GM23338 (cell line): Measurements from ENCODE around the gene VSIR. TPM values are rescaled to one million over a fixed set of nuclear protein-coding genes. Genes with fewer than 3 reads are reported as not detected.

Experiments
- ATAC-seq: fragments of 200-7000 bp; cut with Tn5 transposase; 3 replicates; pipeline ENCODE4 v1.9.1; 2020
- DNase-seq: peaks from one replicate; pipeline ENCODE4 v3.0.0-alpha.2; 2015; ENCODE audit warnings: low spot score
- H2AFZ ChIP-seq: fragments of 200-600 bp; sonication (generic); 2 replicates; pipeline ENCODE4 v1.8.0; 2016; ENCODE audit warnings: antibody characterized with exemption, mild to moderate bottlenecking, moderate library complexity
- H3F3A ChIP-seq: fragments of 200-600 bp; sonication (generic); replicated peaks from 2 replicates; pipeline ENCODE4 v1.8.0; 2017; ENCODE audit warnings: antibody characterized with exemption, mixed run types, low read depth
- H3K27ac ChIP-seq: fragments of 200-600 bp; sonication (generic); 2 replicates; pipeline ENCODE4 v1.6.1; 2016; ENCODE audit warnings: low read depth
- H3K27me3 ChIP-seq: fragments of 200-600 bp; sonication (generic); 2 replicates; pipeline ENCODE4 v1.8.0; 2016; ENCODE audit warnings: mild to moderate bottlenecking, mixed run types, moderate library complexity; ENCODE audit not compliant: insufficient read depth
- H3K36me3 ChIP-seq: fragments of 200-600 bp; sonication (generic); 2 replicates; pipeline ENCODE4 v1.8.0; 2016; ENCODE audit warnings: mild to moderate bottlenecking; ENCODE audit not compliant: insufficient read depth
- H3K4me1 ChIP-seq: fragments of 200-600 bp; sonication (generic); 2 replicates; pipeline ENCODE4 v1.8.0; 2016; ENCODE audit warnings: mild to moderate bottlenecking, moderate library complexity; ENCODE audit not compliant: insufficient read depth
- H3K4me2 ChIP-seq: fragments of 200-600 bp; sonication (generic); 2 replicates; pipeline ENCODE4 v1.7.1; 2017; ENCODE audit warnings: mixed run types
- H3K4me3 ChIP-seq: fragments of 200-600 bp; sonication (generic); 2 replicates; pipeline ENCODE4 v1.6.1; 2016; ENCODE audit warnings: mixed run types
- H3K79me2 ChIP-seq: fragments of 200-600 bp; sonication (generic); replicated peaks from 2 replicates; pipeline ENCODE4 v1.8.0; 2017; ENCODE audit warnings: mild to moderate bottlenecking; ENCODE audit not compliant: insufficient read depth
- H3K9me2 ChIP-seq: fragments of 200-600 bp; sonication (generic); 2 replicates; pipeline ENCODE4 v1.8.0; 2017; ENCODE audit not compliant: insufficient read depth
- H4K20me1 ChIP-seq: fragments of 200-600 bp; sonication (generic); replicated peaks from 2 replicates; pipeline ENCODE4 v1.8.0; 2017; ENCODE audit warnings: mild to moderate bottlenecking; ENCODE audit not compliant: insufficient read depth
- H3K27ac Mint-ChIP-seq: 2 replicates; pipeline ENCODE4 v1.8.0; 2020; ENCODE audit warnings: inconsistent platforms, mild to moderate bottlenecking, moderate library complexity, mixed read lengths
- H3K27me3 Mint-ChIP-seq: 3 replicates; pipeline ENCODE4 v1.8.0; 2022; ENCODE audit warnings: low read depth, mild to moderate bottlenecking, moderate library complexity, mixed read lengths, inconsistent platforms; ENCODE audit not compliant: insufficient read depth, poor library complexity
- H3K36me3 Mint-ChIP-seq: 3 replicates; pipeline ENCODE4 v1.8.0; 2021; ENCODE audit warnings: low read depth, mild to moderate bottlenecking, inconsistent platforms, moderate library complexity, mixed read lengths
- H3K4me1 Mint-ChIP-seq: 3 replicates; pipeline ENCODE4 v1.8.0; 2020; ENCODE audit warnings: mild to moderate bottlenecking, inconsistent platforms, mixed read lengths
- H3K4me3 Mint-ChIP-seq: 3 replicates; pipeline ENCODE4 v1.8.0; 2021; ENCODE audit warnings: moderate library complexity, mild to moderate bottlenecking, inconsistent platforms, mixed read lengths
- H3K9me3 Mint-ChIP-seq: 3 replicates; pipeline ENCODE4 v1.8.0; 2020; ENCODE audit warnings: moderate library complexity, mild to moderate bottlenecking, inconsistent platforms, mixed read lengths
- CREB1 ChIP-seq: fragments of 250-450 bp; sonication (Bioruptor Pico); IDR thresholded peaks from 2 replicates; pipeline ENCODE4 v1.5.0; 2020; ENCODE audit warnings: low read depth, mild to moderate bottlenecking, moderate library complexity
- CTCF ChIP-seq, 2 experiments: fragments of 200-600 bp in 1 of 2; sonication (generic) in 1 of 2; conservative IDR thresholded peaks; 2 replicates each; pipeline versions ENCODE4 v1.5.1 to v1.6.1; 2016 to 2017; ENCODE audit warnings: antibody characterized with exemption in 2 of 2, low read depth in 2 of 2, mild to moderate bottlenecking in 2 of 2, moderate library complexity in 1 of 2
- ETS1 ChIP-seq: IDR thresholded peaks from 2 replicates; pipeline ENCODE4 v1.6.1; 2016; ENCODE audit warnings: antibody characterized with exemption
- NANOG ChIP-seq: IDR thresholded peaks from 2 replicates; pipeline ENCODE4 v1.6.1; 2016; ENCODE audit warnings: antibody characterized with exemption, borderline replicate concordance
- POLR2AphosphoS5 ChIP-seq: IDR thresholded peaks from 2 replicates; pipeline ENCODE4 v1.6.1; 2016; ENCODE audit warnings: antibody characterized with exemption, low read depth
- REST ChIP-seq: IDR thresholded peaks from one replicate; pipeline ENCODE4 v1.6.1; 2018; ENCODE audit warnings: antibody characterized with exemption; ENCODE audit not compliant: unreplicated experiment
- STAT1 ChIP-seq: IDR thresholded peaks from one replicate; pipeline ENCODE4 v1.6.1; 2016; ENCODE audit warnings: antibody characterized with exemption; ENCODE audit not compliant: unreplicated experiment
- ZNF114 ChIP-seq: fragments of 250-450 bp; sonication (Bioruptor Pico); IDR thresholded peaks from 2 replicates; pipeline ENCODE4 v1.5.0; 2020; ENCODE audit warnings: mild to moderate bottlenecking, moderate library complexity
- ZNF331 ChIP-seq: fragments of 250-450 bp; sonication (Bioruptor Pico); IDR thresholded peaks from 2 replicates; pipeline ENCODE4 v1.5.0; 2020; ENCODE audit warnings: low read depth, mild to moderate bottlenecking, moderate library complexity
- ZNF462 ChIP-seq: fragments of 250-450 bp; sonication (Bioruptor Pico); IDR thresholded peaks from 2 replicates; pipeline ENCODE4 v1.5.0; 2020; ENCODE audit warnings: mild to moderate bottlenecking, moderate library complexity
- polyA plus RNA-seq: library from polyadenylated mRNA; unstranded; fragments of >200 nt; fragmentation: Nextera tagmentation; extraction: Ambion mirVana; gene quantifications from 2 replicates; pipeline ENCODE4 v1.2.1, GENCODE V29; 2016
- total RNA-seq: library from RNA; depleted of rRNA; stranded (reverse); fragments of >200 nt; shearing (Covaris generic); gene quantifications from 2 replicates; pipeline ENCODE4 v1.2.3, GENCODE V29; 2014

VSIR gene
- total and polyA plus RNA-seq, 2 experiments from 2014 or later: 0.10 to 0.74 TPM

- peaks cover 5% of the 10 kb centered on the region for H3K27me3 Mint-ChIP-seq
- Histone ChIP-seq H2AFZ (no peak overlapping the region), H3F3A (no peaks in the 10 kb centered on the region), H3K9me2 (no peaks in the 10 kb centered on the region), H3K4me1 (peaks cover 10% of the 10 kb centered on the region), H4K20me1 (no peaks in the 10 kb centered on the region; the same call in 1 of the 2 replicates), H3K27ac (no peak overlapping the region), H3K79me2 (no peaks in the 10 kb centered on the region), H3K36me3 (peaks cover 53% of the 10 kb centered on the region), H3K27me3 (no peaks in the 10 kb centered on the region), H3K4me3 (no peak overlapping the region), H3K4me2 (no peak overlapping the region)
- H3K4me1 Mint-ChIP-seq: peaks cover 4% of the 10 kb centered on the region; the same call in 1 of the 3 replicates
- no peak for ATAC-seq
- H3K36me3 Mint-ChIP-seq: peaks cover 84% of the 10 kb centered on the region
- H3K4me3 Mint-ChIP-seq: no peak overlapping the region
- no peak for DNase-seq
- no peaks in the 10 kb centered on the region; the same call in 2 of the 3 replicates for H3K9me3 Mint-ChIP-seq
- TF ChIP-seq CTCF (conservative IDR thresholded peaks at IDR 0.05; ENCODE audit: low read depth in 2 of 2) (no peak), CREB1 (CRISPR knock-in tag) (no peak), NANOG (no peak), STAT1 (no peak), POLR2AphosphoS5 (no peak), ZNF331 (CRISPR knock-in tag) (no peak), REST (no peak), ZNF114 (CRISPR knock-in tag) (no peak), ETS1 (no peak), ZNF462 (CRISPR knock-in tag) (no peak)
- no peak overlapping the region for H3K27ac Mint-ChIP-seq
Observed at GRCh38 chr10:71819985-71820384, 46.7 kb upstream of the VSIR start.
